Neural progenitor cell (in vitro differentiated cells): Measurements from ENCODE around the gene PRMT5. TPM values are rescaled to one million over a fixed set of nuclear protein-coding genes. Genes with fewer than 3 reads are reported as not detected.

ENCODE experiments used
- DNase-seq: peaks from one replicate; pipeline ENCODE4 v3.0.0-alpha.2; 2016; ENCODE audit warnings: low spot score
- H2AFZ ChIP-seq: fragments of 200-600 bp; sonication (generic); replicated peaks from 2 replicates; pipeline ENCODE4 v1.6.1; 2016; ENCODE audit warnings: antibody characterized with exemption
- H3F3A ChIP-seq: fragments of 200-600 bp; sonication (generic); 2 replicates; pipeline ENCODE4 v1.6.1; 2016; ENCODE audit warnings: antibody characterized with exemption, low read depth
- H3K27ac ChIP-seq: fragments of 200-600 bp; sonication (generic); 2 replicates; pipeline ENCODE4 v1.5.1; 2016; ENCODE audit warnings: mild to moderate bottlenecking
- H3K27me3 ChIP-seq: fragments of 200-600 bp; sonication (generic); 2 replicates; pipeline ENCODE4 v1.6.1; 2016; ENCODE audit warnings: mild to moderate bottlenecking, moderate library complexity
- H3K36me3 ChIP-seq: fragments of 200-600 bp; sonication (generic); 2 replicates; pipeline ENCODE4 v1.5.1; 2016
- H3K4me1 ChIP-seq: fragments of 200-600 bp; sonication (generic); 2 replicates; pipeline ENCODE4 v1.6.1; 2016; ENCODE audit warnings: mixed run types
- H3K4me2 ChIP-seq: fragments of 200-600 bp; sonication (generic); 2 replicates; pipeline ENCODE4 v1.6.1; 2016
- H3K4me3 ChIP-seq: fragments of 200-600 bp; sonication (generic); 2 replicates; pipeline ENCODE4 v1.5.1; 2016
- H3K79me2 ChIP-seq: fragments of 200-600 bp; sonication (generic); 2 replicates; pipeline ENCODE4 v1.6.1; 2016; ENCODE audit warnings: low read depth
- H3K9ac ChIP-seq: fragments of 200-600 bp; sonication (generic); 2 replicates; pipeline ENCODE4 v1.6.1; 2016
- H3K9me3 ChIP-seq: fragments of 200-600 bp; sonication (generic); 2 replicates; pipeline ENCODE4 v1.5.1; 2016; ENCODE audit warnings: low read depth
- H4K20me1 ChIP-seq: fragments of 200-600 bp; sonication (generic); 2 replicates; pipeline ENCODE4 v1.6.1; 2016; ENCODE audit warnings: low read depth
- H3K27ac Mint-ChIP-seq: 3 replicates; pipeline ENCODE4 v1.8.0; 2021; ENCODE audit warnings: mixed read lengths
- H3K27me3 Mint-ChIP-seq: 2 replicates; pipeline ENCODE4 v1.8.0; 2022; ENCODE audit warnings: low read depth, mild to moderate bottlenecking, inconsistent platforms, moderate library complexity, mixed read lengths; ENCODE audit not compliant: insufficient read depth
- H3K36me3 Mint-ChIP-seq: 3 replicates; pipeline ENCODE4 v1.8.0; 2021; ENCODE audit warnings: mixed read lengths
- H3K4me1 Mint-ChIP-seq: 3 replicates; pipeline ENCODE4 v1.8.0; 2021; ENCODE audit warnings: mixed read lengths
- H3K4me3 Mint-ChIP-seq: 3 replicates; pipeline ENCODE4 v1.8.0; 2021; ENCODE audit warnings: mild to moderate bottlenecking, moderate library complexity, mixed read lengths
- H3K9me3 Mint-ChIP-seq: 3 replicates; pipeline ENCODE4 v1.8.0; 2020; ENCODE audit warnings: mixed read lengths
- EZH2 ChIP-seq: fragments of 200-600 bp; sonication (generic); IDR thresholded peaks from 2 replicates; pipeline ENCODE4 v1.6.1; 2017; ENCODE audit warnings: antibody characterized with exemption, mild to moderate bottlenecking, moderate library complexity
- EZH2phosphoT487 ChIP-seq: fragments of 200-600 bp; sonication (generic); IDR thresholded peaks from 2 replicates; pipeline ENCODE4 v1.6.1; 2017; ENCODE audit warnings: antibody characterized with exemption
- total RNA-seq: library from RNA; depleted of rRNA; stranded (reverse); fragments of >200 nt; gene quantifications from 2 replicates; pipeline ENCODE4 v1.2.3, GENCODE V29; 2015; ENCODE audit warnings: low replicate concordance
- TF ChIP-seq, protein P1 (sequence below): fragments of 200-600 bp; sonication (generic); IDR thresholded peaks from 2 replicates; pipeline ENCODE4 v1.5.1; 2017; ENCODE audit warnings: antibody characterized with exemption, mild to moderate bottlenecking

PRMT5 gene
- total RNA-seq, 1 donor from 2014 or later, result 54.6 TPM

DNA sequence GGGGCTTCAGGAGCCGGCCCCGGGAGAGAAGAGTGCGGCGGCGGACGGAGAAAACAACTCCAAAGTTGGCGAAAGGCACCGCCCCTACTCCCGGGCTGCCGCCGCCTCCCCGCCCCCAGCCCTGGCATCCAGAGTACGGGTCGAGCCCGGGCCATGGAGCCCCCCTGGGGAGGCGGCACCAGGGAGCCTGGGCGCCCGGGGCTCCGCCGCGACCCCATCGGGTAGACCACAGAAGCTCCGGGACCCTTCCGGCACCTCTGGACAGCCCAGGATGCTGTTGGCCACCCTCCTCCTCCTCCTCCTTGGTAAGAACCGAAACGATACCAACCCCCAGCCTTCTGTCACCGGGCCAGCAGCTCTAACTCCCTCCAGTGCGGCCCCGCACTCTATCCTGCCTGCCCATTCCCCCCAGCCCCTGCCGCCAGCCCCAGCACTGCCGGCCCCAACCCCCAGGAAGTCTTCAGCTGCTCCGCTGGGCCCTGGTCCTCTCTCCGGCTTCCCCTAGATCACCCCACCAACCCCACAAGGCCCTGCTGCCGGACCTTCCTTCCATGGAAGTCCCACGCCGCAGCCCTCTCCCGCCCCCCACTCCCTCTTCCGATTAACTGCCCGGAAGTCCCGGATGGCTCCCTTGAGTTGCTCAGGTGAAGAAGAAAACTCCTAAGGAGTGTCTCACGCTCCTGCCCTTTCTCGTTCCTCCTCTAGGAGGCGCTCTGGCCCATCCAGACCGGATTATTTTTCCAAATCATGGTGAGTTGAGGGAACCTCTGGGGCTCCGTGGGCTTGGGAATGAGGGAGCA lies 56.9 kb downstream of the PRMT5 start:
- Histone ChIP-seq H2AFZ (peak overlapping the region; percentile 37), H3K9ac (no peak overlapping the region), H3K9me3 (no peaks in the 10 kb centered on the region), H3K4me2 (peak overlapping the region; percentile 83), H3K27me3 (no peaks in the 10 kb centered on the region), H4K20me1 (no peaks in the 10 kb centered on the region), H3K4me1 (peaks cover 7% of the 10 kb centered on the region), H3K4me3 (peak overlapping the region; percentile 75), H3F3A (peaks cover 23% of the 10 kb centered on the region), H3K36me3 (no peaks in the 10 kb centered on the region), H3K79me2 (no peaks in the 10 kb centered on the region), H3K27ac (no peak overlapping the region)
- H3K9me3 Mint-ChIP-seq, result no peaks in the 10 kb centered on the region
- H3K36me3 Mint-ChIP-seq, result peaks cover 12% of the 10 kb centered on the region
- H3K4me3 Mint-ChIP-seq, result peak overlapping the region; percentile 95
- TF ChIP-seq, protein P1, sequence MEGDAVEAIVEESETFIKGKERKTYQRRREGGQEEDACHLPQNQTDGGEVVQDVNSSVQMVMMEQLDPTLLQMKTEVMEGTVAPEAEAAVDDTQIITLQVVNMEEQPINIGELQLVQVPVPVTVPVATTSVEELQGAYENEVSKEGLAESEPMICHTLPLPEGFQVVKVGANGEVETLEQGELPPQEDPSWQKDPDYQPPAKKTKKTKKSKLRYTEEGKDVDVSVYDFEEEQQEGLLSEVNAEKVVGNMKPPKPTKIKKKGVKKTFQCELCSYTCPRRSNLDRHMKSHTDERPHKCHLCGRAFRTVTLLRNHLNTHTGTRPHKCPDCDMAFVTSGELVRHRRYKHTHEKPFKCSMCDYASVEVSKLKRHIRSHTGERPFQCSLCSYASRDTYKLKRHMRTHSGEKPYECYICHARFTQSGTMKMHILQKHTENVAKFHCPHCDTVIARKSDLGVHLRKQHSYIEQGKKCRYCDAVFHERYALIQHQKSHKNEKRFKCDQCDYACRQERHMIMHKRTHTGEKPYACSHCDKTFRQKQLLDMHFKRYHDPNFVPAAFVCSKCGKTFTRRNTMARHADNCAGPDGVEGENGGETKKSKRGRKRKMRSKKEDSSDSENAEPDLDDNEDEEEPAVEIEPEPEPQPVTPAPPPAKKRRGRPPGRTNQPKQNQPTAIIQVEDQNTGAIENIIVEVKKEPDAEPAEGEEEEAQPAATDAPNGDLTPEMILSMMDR, result peak; percentile 98
- no peak for TF ChIP-seq EZH2phosphoT487
- DNase-seq, result peak; percentile 92
- peak overlapping the region; percentile 81 for H3K27ac Mint-ChIP-seq
- H3K27me3 Mint-ChIP-seq, result peaks cover 7% of the 10 kb centered on the region
- peaks cover 14% of the 10 kb centered on the region for H3K4me1 Mint-ChIP-seq

DNA sequence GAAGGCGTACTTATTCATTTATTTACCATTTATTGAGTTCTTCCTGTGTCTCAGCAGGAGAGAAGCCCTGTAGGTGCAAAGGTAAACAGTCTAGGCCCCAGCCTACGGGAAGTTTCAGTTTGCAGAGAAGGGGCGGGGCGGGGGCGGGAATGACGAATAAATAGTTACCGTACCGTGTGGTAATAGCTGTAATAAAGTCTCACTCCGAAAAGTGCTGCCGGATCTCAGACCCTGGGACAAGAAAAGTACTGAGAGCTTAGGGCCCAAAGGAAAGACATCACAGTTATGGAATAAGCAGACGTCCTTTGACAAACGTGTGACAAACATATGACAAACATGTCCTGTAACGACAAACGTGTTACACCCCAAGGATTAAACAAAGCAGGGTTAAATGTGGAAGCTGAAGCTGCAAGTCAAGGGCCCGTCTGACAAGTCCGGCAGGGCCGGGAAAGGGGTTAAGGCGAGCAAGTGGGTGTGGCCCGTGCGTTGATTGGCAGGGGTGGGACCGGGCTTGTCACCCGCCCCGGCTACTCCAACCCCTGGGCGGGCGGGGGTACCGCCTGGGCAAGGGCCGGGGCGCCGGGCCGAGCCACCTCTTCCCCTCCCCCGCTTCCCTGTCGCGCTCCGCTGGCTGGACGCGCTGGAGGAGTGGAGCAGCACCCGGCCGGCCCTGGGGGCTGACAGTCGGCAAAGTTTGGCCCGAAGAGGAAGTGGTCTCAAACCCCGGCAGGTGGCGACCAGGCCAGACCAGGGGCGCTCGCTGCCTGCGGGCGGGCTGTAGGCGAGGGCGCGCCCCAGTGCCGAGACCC lies 57.7 kb downstream of the PRMT5 start, which contains the start of gene LRP10:
Gene LRP10 (plus strand): TSS at position 517 of the 809 bp plus-strand sequence. CDS start 564 bp downstream, outside the sequence.
- Histone ChIP-seq H3F3A (peaks cover 23% of the 10 kb centered on the region), H3K79me2 (no peaks in the 10 kb centered on the region), H3K27ac (peak within 1 kb of the TSS; percentile 22), H3K36me3 (no peaks in the 10 kb centered on the region), H3K9ac (no peak within 1 kb of the TSS), H3K9me3 (no peaks in the 10 kb centered on the region), H3K4me2 (peak within 1 kb of the TSS; percentile 83), H3K4me3 (peak within 1 kb of the TSS; percentile 75), H4K20me1 (no peaks in the 10 kb centered on the region), H3K27me3 (no peaks in the 10 kb centered on the region), H3K4me1 (peaks cover 7% of the 10 kb centered on the region), H2AFZ (peak within 1 kb of the TSS; percentile 37)
- H3K36me3 Mint-ChIP-seq, result peaks cover 12% of the 10 kb centered on the region
- H3K27me3 Mint-ChIP-seq, result peaks cover 7% of the 10 kb centered on the region
- H3K4me1 Mint-ChIP-seq, result peaks cover 14% of the 10 kb centered on the region
- TF ChIP-seq EZH2, result no peak
- TF ChIP-seq, protein P1, result peak; percentile 10
- peak within 1 kb of the TSS; percentile 95 for H3K4me3 Mint-ChIP-seq
- peak; percentile 97 for DNase-seq
- H3K9me3 Mint-ChIP-seq, result no peaks in the 10 kb centered on the region
- peak within 1 kb of the TSS; percentile 91 for H3K27ac Mint-ChIP-seq

DNA sequence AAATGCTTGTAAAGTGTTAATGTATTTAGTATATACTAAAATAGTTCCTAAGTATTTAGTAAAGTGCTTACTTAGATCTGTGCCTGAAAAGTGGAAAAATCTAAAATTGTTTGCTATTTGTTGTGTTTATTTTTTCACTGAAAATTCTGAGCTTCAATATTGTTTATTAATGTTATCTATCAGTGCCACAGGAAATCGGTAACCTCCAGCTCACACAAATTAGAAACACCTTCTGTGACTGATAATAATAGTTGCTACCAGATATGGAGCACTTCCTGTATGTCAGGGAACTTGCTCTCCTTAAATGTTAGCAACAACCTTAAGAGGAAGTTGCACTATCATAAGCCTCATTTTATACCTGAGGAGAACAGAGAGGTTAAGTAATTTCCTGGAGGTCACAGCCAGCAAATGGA lies 58.4 kb downstream of the PRMT5 start:
- no peak for DNase-seq
- Histone ChIP-seq H3F3A (peaks cover 23% of the 10 kb centered on the region), H3K9me3 (no peaks in the 10 kb centered on the region), H3K79me2 (no peaks in the 10 kb centered on the region), H3K4me3 (peak overlapping the region; percentile 75), H4K20me1 (no peaks in the 10 kb centered on the region), H3K4me2 (peak overlapping the region; percentile 83), H3K4me1 (peaks cover 7% of the 10 kb centered on the region), H2AFZ (no peak overlapping the region), H3K27me3 (no peaks in the 10 kb centered on the region), H3K9ac (no peak overlapping the region), H3K27ac (peak overlapping the region; percentile 22), H3K36me3 (no peaks in the 10 kb centered on the region)
- no peaks in the 10 kb centered on the region for H3K9me3 Mint-ChIP-seq
- no peak for TF ChIP-seq EZH2phosphoT487
- H3K27me3 Mint-ChIP-seq, result peaks cover 7% of the 10 kb centered on the region
- H3K4me3 Mint-ChIP-seq, result peak overlapping the region; percentile 95
- H3K4me1 Mint-ChIP-seq, result peaks cover 14% of the 10 kb centered on the region
- peaks cover 7% of the 10 kb centered on the region for H3K36me3 Mint-ChIP-seq
- no peak overlapping the region for H3K27ac Mint-ChIP-seq

Other genes starting within 250 kb of the PRMT5 start
- 101 and 116 TPM in 2 replicates for gene OXA1L, start 162.7 kb downstream of the PRMT5 start, total RNA-seq
- gene SLC7A7, start 113.9 kb downstream of the PRMT5 start, total RNA-seq, result 2.8 and 5.6 TPM in 2 replicates
- gene MRPL52, start 99.5 kb downstream of the PRMT5 start, total RNA-seq, result 28.1 and 71.5 TPM in 2 replicates
- gene MMP14, start 92.8 kb downstream of the PRMT5 start, total RNA-seq, result 15.1 and 25.2 TPM in 2 replicates
- 0.92 and 4.2 TPM in 2 replicates for gene LRP10, start 57.6 kb downstream of the PRMT5 start, total RNA-seq
- 1.7 and 3.3 TPM in 2 replicates for gene REM2, start 46.2 kb downstream of the PRMT5 start, total RNA-seq
- gene RBM23, start 10.2 kb downstream of the PRMT5 start, total RNA-seq, result 139 and 170 TPM in 2 replicates
- gene HAUS4, start 27.7 kb upstream of the PRMT5 start, total RNA-seq, result 93.3 and 103 TPM in 2 replicates
- gene AJUBA, start 53.2 kb upstream of the PRMT5 start, total RNA-seq, result 99.6 and 147 TPM in 2 replicates
- 8.2 and 11.0 TPM in 2 replicates for gene C14orf93, start 80.8 kb upstream of the PRMT5 start, total RNA-seq
- gene PSMB5, start 105.5 kb upstream of the PRMT5 start, total RNA-seq, result 154 and 223 TPM in 2 replicates
- gene PSMB11, start 112.8 kb upstream of the PRMT5 start, total RNA-seq, result not detected in 2 replicates
- 15.0 and 35.9 TPM in 2 replicates for gene CDH24, start 128.1 kb upstream of the PRMT5 start, total RNA-seq
- 184 and 215 TPM in 2 replicates for gene ACIN1, start 165.8 kb upstream of the PRMT5 start, total RNA-seq
- gene C14orf119, start 166.1 kb upstream of the PRMT5 start, total RNA-seq, result 32.0 and 37.5 TPM in 2 replicates
- gene CIROP, start 175.6 kb upstream of the PRMT5 start, total RNA-seq, result 0.06 TPM in 1 of 2 replicates, not detected in the other
- not detected in 2 replicates for gene CEBPE, start 189.9 kb upstream of the PRMT5 start, total RNA-seq